HepG2 (cell line): ENCODE data around the gene NBEAL1.

Experiments
- CTCF ChIP-seq: sonication (generic); formaldehyde crosslinking; IDR thresholded peaks from 2 replicates; pipeline ENCODE4 v1.5.0; 2020; ENCODE audit warnings: mild to moderate bottlenecking, missing genetic modification reagents, moderate library complexity
- ZKSCAN8 ChIP-seq: IDR thresholded peaks from 2 replicates; pipeline ENCODE4 v1.6.1; 2016; ENCODE audit warnings: borderline replicate concordance, missing genetic modification reagents, missing compliant biosample characterization

DNA sequence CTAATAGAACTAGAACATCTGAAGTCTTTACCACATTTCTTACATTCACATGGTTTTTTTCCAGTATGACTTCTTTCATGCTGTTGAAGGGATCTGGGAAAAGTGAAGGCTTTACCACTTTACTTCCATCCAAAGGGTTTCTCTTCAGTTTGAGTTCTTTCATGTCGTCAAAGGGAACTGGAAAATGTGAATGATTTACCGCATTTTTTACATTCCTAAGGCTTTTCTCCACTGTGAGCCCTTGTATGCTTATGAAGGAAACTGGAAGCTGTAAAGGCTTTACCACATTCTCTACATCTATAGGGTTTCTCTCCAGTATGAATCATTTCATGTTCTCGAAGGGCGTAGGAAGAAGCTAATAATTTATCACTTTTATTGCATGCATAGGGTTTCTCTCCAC, 46.7 kb downstream of the NBEAL1 start:
- TF ChIP-seq ZKSCAN8 (CRISPR knock-in tag) (no peak), CTCF (CRISPR knock-in tag) (no peak)
